Ascending aorta (tissue), 2 donors: ENCODE results near the gene ORC3. TPM values are rescaled to one million over a fixed set of nuclear protein-coding genes. Genes with fewer than 3 reads are reported as not detected.
"Not testable (repeated sequence)": the region's sequence is repeated elsewhere in the genome, so short reads cannot be mapped to it uniquely, and the experiment has no call there.

ENCODE experiments used
- DNase-seq, 2 donors: peaks; one replicate each; pipeline ENCODE4 v3.0.0-alpha.2; 2019; ENCODE audit warnings: low spot score in 2 of 2
- H3K27ac ChIP-seq, 2 donors: fragments of 200-600 bp; sonication (generic); one replicate each; pipeline ENCODE4 v1.5.1; 2016 to 2017; ENCODE audit warnings: mild to moderate bottlenecking in 1 of 2
- H3K27me3 ChIP-seq: fragments of 200-600 bp; sonication (generic); one replicate; pipeline ENCODE4 v1.5.1; 2017
- H3K36me3 ChIP-seq, 2 donors: fragments of 200-600 bp; sonication (generic); one replicate each; pipeline ENCODE4 v1.5.1; 2016
- H3K4me1 ChIP-seq, 2 donors: fragments of 200-600 bp; sonication (generic); one replicate each; pipeline ENCODE4 v1.5.1; 2016 to 2017; ENCODE audit warnings: mild to moderate bottlenecking in 1 of 2
- H3K4me3 ChIP-seq, 2 donors: fragments of 200-600 bp; sonication (generic); one replicate each; pipeline ENCODE4 v1.5.1; 2016 to 2017; ENCODE audit warnings: mild to moderate bottlenecking in 1 of 2
- H3K9me3 ChIP-seq, 2 donors: fragments of 200-600 bp; sonication (generic); one replicate each; pipeline ENCODE4 v1.5.1; 2016
- intact Hi-C: fragments of 100-400 bp; cut with DNase I; formaldehyde crosslinking; loops from one replicate; pipeline ENCODE4 v1.15.1; 2023
- total RNA-seq: library from RNA; depleted of rRNA; stranded (reverse); fragments of >200 nt; gene quantifications from one replicate; pipeline ENCODE4 v1.1.0, GENCODE V29; 2016
- TF ChIP-seq, protein P1 (sequence below), 3 experiments: fragments of 200-600 bp in 2 of 3; fragments of 450-650 bp in 1 of 3; sonication (generic) in 2 of 3; IDR thresholded peaks; one replicate each; pipeline ENCODE4 v1.5.1; 2016 to 2019; ENCODE audit warnings: antibody characterized with exemption in 3 of 3, mild to moderate bottlenecking in 1 of 3, moderate library complexity in 1 of 3

Gene ORC3
- total RNA-seq, 1 donor from 2014 or later, result 12.9 TPM

GRCh38 chr6:87600576-87600975, 10.6 kb downstream of the ORC3 start:
- intact Hi-C loops, result no loop called here
- Histone ChIP-seq H3K36me3 (peaks cover 4 to 5% of the 10 kb centered on the region in 2 donors), H3K4me1 (no peaks in the 10 kb centered on the region), H3K27ac (no peak overlapping the region), H3K9me3 (no peaks in the 10 kb centered on the region), H3K27me3 (no peaks in the 10 kb centered on the region), H3K4me3 (no peak overlapping the region)
- DNase-seq, result no peak
- TF ChIP-seq, protein P1, sequence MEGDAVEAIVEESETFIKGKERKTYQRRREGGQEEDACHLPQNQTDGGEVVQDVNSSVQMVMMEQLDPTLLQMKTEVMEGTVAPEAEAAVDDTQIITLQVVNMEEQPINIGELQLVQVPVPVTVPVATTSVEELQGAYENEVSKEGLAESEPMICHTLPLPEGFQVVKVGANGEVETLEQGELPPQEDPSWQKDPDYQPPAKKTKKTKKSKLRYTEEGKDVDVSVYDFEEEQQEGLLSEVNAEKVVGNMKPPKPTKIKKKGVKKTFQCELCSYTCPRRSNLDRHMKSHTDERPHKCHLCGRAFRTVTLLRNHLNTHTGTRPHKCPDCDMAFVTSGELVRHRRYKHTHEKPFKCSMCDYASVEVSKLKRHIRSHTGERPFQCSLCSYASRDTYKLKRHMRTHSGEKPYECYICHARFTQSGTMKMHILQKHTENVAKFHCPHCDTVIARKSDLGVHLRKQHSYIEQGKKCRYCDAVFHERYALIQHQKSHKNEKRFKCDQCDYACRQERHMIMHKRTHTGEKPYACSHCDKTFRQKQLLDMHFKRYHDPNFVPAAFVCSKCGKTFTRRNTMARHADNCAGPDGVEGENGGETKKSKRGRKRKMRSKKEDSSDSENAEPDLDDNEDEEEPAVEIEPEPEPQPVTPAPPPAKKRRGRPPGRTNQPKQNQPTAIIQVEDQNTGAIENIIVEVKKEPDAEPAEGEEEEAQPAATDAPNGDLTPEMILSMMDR (IDR thresholded peaks at IDR 0.05), result no peak

- Histone ChIP-seq H3K4me3 (no peak overlapping the region), H3K27ac (no peak overlapping the region), H3K9me3 (no peaks in the 10 kb centered on the region), H3K27me3 (no peaks in the 10 kb centered on the region), H3K4me1 (no peaks in the 10 kb centered on the region), H3K36me3 (peaks cover 11 to 19% of the 10 kb centered on the region in 2 donors)
- DNase-seq, result no peak
- TF ChIP-seq, protein P1 (IDR thresholded peaks at IDR 0.05), result no peak
- intact Hi-C loops, result no loop called here
These were observed 16.3 kb downstream of the ORC3 start for GRCh38 chr6:87606199-87606598.

GRCh38 chr6:87608802-87609201, 18.9 kb downstream of the ORC3 start:
- intact Hi-C loops, result no loop called here
- no peak for DNase-seq
- peaks cover 23 to 43% of the 10 kb centered on the region in 2 donors for H3K36me3 ChIP-seq
- TF ChIP-seq, protein P1 (IDR thresholded peaks at IDR 0.05), result no peak
- H3K27me3 ChIP-seq, result no peaks in the 10 kb centered on the region
- no peak overlapping the region for H3K4me3 ChIP-seq
- no peaks in the 10 kb centered on the region for H3K9me3 ChIP-seq
- no peaks in the 10 kb centered on the region for H3K4me1 ChIP-seq
- no peak overlapping the region for H3K27ac ChIP-seq

- H3K27ac ChIP-seq, intact Hi-C loops, DNase-seq, H3K4me1 ChIP-seq, H3K4me3 ChIP-seq, H3K9me3 ChIP-seq, H3K27me3 ChIP-seq: not testable (repeated sequence)
- peaks cover 28 to 49% of the 10 kb centered on the region in 2 donors for H3K36me3 ChIP-seq
These were observed 23.1 kb downstream of the ORC3 start for GRCh38 chr6:87613018-87613417.

- Histone ChIP-seq H3K27ac (no peak overlapping the region), H3K9me3 (no peaks in the 10 kb centered on the region), H3K27me3 (no peaks in the 10 kb centered on the region), H3K4me1 (no peaks in the 10 kb centered on the region), H3K36me3 (peaks cover 15 to 25% of the 10 kb centered on the region in 2 donors), H3K4me3 (no peak overlapping the region)
- TF ChIP-seq, protein P1 (IDR thresholded peaks at IDR 0.05), result no peak
- intact Hi-C loops, result no loop called here
- DNase-seq, result no peak
These were observed 27.5 kb downstream of the ORC3 start for GRCh38 chr6:87617405-87617804.

- H3K27ac ChIP-seq, result no peak overlapping the region
- intact Hi-C loops, result no loop called here
- TF ChIP-seq, protein P1 (IDR thresholded peaks at IDR 0.05), result no peak
- DNase-seq, result no peak
- no peak overlapping the region for H3K4me3 ChIP-seq
- no peaks in the 10 kb centered on the region for H3K9me3 ChIP-seq
- peaks cover 8 to 15% of the 10 kb centered on the region in 2 donors for H3K36me3 ChIP-seq
- no peaks in the 10 kb centered on the region for H3K27me3 ChIP-seq
- H3K4me1 ChIP-seq, result no peaks in the 10 kb centered on the region
These were observed 28.6 kb downstream of the ORC3 start for GRCh38 chr6:87618531-87618930.
